Neural cell (in vitro differentiated cells): ENCODE data around the gene GTF3A. TPM values are rescaled to one million over a fixed set of nuclear protein-coding genes. Genes with fewer than 3 reads are reported as not detected.

Experiments used
- H2AFZ ChIP-seq: fragments of 200-600, 300-800 bp; sonication (generic), shearing (Covaris generic); 2 replicates; pipeline ENCODE4 v1.6.0; 2014; ENCODE audit warnings: low read depth, mild to moderate bottlenecking, antibody characterized with exemption, low read length, moderate library complexity
- H3F3A ChIP-seq: fragments of 200-600 bp; shearing (Covaris generic); 2 replicates; pipeline ENCODE4 v1.6.1; 2016; ENCODE audit warnings: mild to moderate bottlenecking, moderate library complexity, mixed read lengths, antibody characterized with exemption, low read length; ENCODE audit not compliant: insufficient read depth, poor library complexity, severe bottlenecking
- H3K27ac ChIP-seq: fragments of 200-600, 300-800 bp; sonication (generic), shearing (Covaris generic); 2 replicates; pipeline ENCODE4 v1.5.1; 2014; ENCODE audit warnings: mild to moderate bottlenecking, low read length, moderate library complexity
- H3K27me3 ChIP-seq: fragments of 300-800, 200-600 bp; sonication (generic), shearing (Covaris generic); 2 replicates; pipeline ENCODE4 v1.6.0; 2014; ENCODE audit warnings: mild to moderate bottlenecking, low read depth, low read length, moderate library complexity; ENCODE audit not compliant: insufficient read depth
- H3K36me3 ChIP-seq: fragments of 300-800, 200-600 bp; sonication (generic), shearing (Covaris generic); 2 replicates; pipeline ENCODE4 v1.5.1; 2014; ENCODE audit warnings: mild to moderate bottlenecking, antibody characterized with exemption, low read length, moderate library complexity; ENCODE audit not compliant: insufficient read depth
- H3K4me2 ChIP-seq: fragments of 300-800, 200-600 bp; sonication (generic), shearing (Covaris generic); 2 replicates; pipeline ENCODE4 v1.6.0; 2014; ENCODE audit warnings: mild to moderate bottlenecking, low read length
- H3K4me3 ChIP-seq: fragments of 300-800, 200-600 bp; sonication (generic), shearing (Covaris generic); 2 replicates; pipeline ENCODE4 v1.5.1; 2014; ENCODE audit warnings: mild to moderate bottlenecking, low read length, moderate library complexity
- H3K79me2 ChIP-seq: fragments of 200-600 bp; shearing (Covaris generic); replicated peaks from 2 replicates; pipeline ENCODE4 v1.6.0; 2014; ENCODE audit warnings: mild to moderate bottlenecking, low read length, moderate library complexity; ENCODE audit not compliant: insufficient read depth
- H3K9ac ChIP-seq: fragments of 300-800, 200-600 bp; sonication (generic), shearing (Covaris generic); 2 replicates; pipeline ENCODE4 v1.6.1; 2016; ENCODE audit warnings: mild to moderate bottlenecking, low read length, mixed read lengths
- H3K9me2 ChIP-seq: fragments of 200-600 bp; shearing (Covaris generic); 2 replicates; pipeline ENCODE4 v1.6.1; 2016; ENCODE audit warnings: mild to moderate bottlenecking, low read length, mixed read lengths; ENCODE audit not compliant: insufficient read depth
- H3K9me3 ChIP-seq: fragments of 200-600, 300-800 bp; sonication (generic), shearing (Covaris generic); 2 replicates; pipeline ENCODE4 v1.6.1; 2016; ENCODE audit warnings: mild to moderate bottlenecking, mixed run types, low read length, moderate library complexity, mixed read lengths
- H4K20me1 ChIP-seq: fragments of 200-600 bp; shearing (Covaris generic); 2 replicates; pipeline ENCODE4 v1.6.1; 2016; ENCODE audit warnings: mild to moderate bottlenecking, mixed run types; ENCODE audit not compliant: insufficient read depth
- EP300 ChIP-seq: fragments of 450-650 bp; conservative IDR thresholded peaks from 2 replicates; pipeline ENCODE4 v1.6.1; 2014; ENCODE audit warnings: antibody characterized with exemption, mild to moderate bottlenecking, moderate library complexity; ENCODE audit not compliant: poor library complexity, severe bottlenecking
- EZH2 ChIP-seq: fragments of 200-600, 300-800 bp; shearing (Covaris generic), sonication (generic); IDR thresholded peaks from 2 replicates; pipeline ENCODE4 v1.6.1; 2014; ENCODE audit warnings: antibody characterized with exemption, low read length, borderline replicate concordance, mild to moderate bottlenecking; ENCODE audit not compliant: insufficient read depth, poor library complexity, severe bottlenecking
- MXI1 ChIP-seq: fragments of 450-650 bp; conservative IDR thresholded peaks from 2 replicates; pipeline ENCODE4 v1.6.1; 2014; ENCODE audit warnings: antibody characterized with exemption, mild to moderate bottlenecking; ENCODE audit not compliant: poor library complexity, severe bottlenecking
- POLR2AphosphoS5 ChIP-seq: IDR thresholded peaks from 2 replicates; pipeline ENCODE4 v1.6.1; 2012
- RAD21 ChIP-seq: fragments of 450-650 bp; conservative IDR thresholded peaks from 2 replicates; pipeline ENCODE4 v1.6.1; 2014; ENCODE audit warnings: antibody characterized with exemption, mild to moderate bottlenecking, moderate library complexity
- SMC3 ChIP-seq: fragments of 450-650 bp; conservative IDR thresholded peaks from 2 replicates; pipeline ENCODE4 v1.6.1; 2014; ENCODE audit warnings: antibody characterized with exemption, mild to moderate bottlenecking, moderate library complexity; ENCODE audit not compliant: poor library complexity
- TAF1 ChIP-seq: IDR thresholded peaks from 2 replicates; pipeline ENCODE4 v1.6.1; 2012; ENCODE audit warnings: low read depth
- polyA plus RNA-seq: library from polyadenylated mRNA; depleted of rRNA; stranded (reverse); fragments of >200 nt; gene quantifications from 2 replicates; pipeline ENCODE4 v1.2.3, GENCODE V29; 2014
- TF ChIP-seq, protein P1 (sequence below): IDR thresholded peaks from 2 replicates; pipeline ENCODE4 v1.6.1; 2012; ENCODE audit warnings: borderline replicate concordance
- TF ChIP-seq, protein P2 (sequence below): fragments of 450-650 bp; IDR thresholded peaks from 2 replicates; pipeline ENCODE4 v1.5.1; 2014; ENCODE audit warnings: antibody characterized with exemption, mild to moderate bottlenecking, moderate library complexity; ENCODE audit not compliant: poor library complexity, severe bottlenecking

Gene GTF3A
- polyA plus RNA-seq, 1 donor from 2014 or later, result 104 TPM

DNA sequence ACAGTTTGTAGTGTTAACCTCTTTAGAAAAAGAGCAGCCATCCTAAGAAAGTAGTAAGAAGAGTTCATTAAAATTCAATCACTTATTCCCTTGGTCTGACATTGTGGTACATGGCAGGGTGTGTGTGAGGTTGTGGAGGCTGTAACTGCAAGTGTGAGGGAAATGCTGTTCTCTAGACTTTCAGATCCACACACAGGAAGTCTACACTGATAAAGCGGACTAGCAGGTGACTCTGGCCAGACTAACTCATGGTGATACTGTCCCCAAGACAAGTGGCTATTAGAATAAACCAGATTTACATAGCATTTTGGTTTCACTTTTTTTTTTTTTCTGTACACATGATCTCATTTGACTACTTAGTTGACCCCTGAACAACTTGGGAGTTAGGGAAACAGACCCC is 16.0 kb downstream of the GTF3A start:
- Histone ChIP-seq H3K27ac (no peak overlapping the region), H4K20me1 (no peaks in the 10 kb centered on the region), H3F3A (no peaks in the 10 kb centered on the region), H3K4me3 (no peak overlapping the region), H3K9ac (no peak overlapping the region), H3K79me2 (peaks cover 2% of the 10 kb centered on the region), H3K4me2 (no peak overlapping the region), H2AFZ (no peak overlapping the region), H3K9me3 (no peaks in the 10 kb centered on the region), H3K9me2 (no peaks in the 10 kb centered on the region), H3K27me3 (no peaks in the 10 kb centered on the region), H3K36me3 (no peaks in the 10 kb centered on the region)
- TF ChIP-seq TAF1, result no peak
- no peak for TF ChIP-seq SMC3
- TF ChIP-seq EZH2, result no peak
- TF ChIP-seq MXI1, result no peak
- no peak for TF ChIP-seq POLR2AphosphoS5
- TF ChIP-seq, protein P1, sequence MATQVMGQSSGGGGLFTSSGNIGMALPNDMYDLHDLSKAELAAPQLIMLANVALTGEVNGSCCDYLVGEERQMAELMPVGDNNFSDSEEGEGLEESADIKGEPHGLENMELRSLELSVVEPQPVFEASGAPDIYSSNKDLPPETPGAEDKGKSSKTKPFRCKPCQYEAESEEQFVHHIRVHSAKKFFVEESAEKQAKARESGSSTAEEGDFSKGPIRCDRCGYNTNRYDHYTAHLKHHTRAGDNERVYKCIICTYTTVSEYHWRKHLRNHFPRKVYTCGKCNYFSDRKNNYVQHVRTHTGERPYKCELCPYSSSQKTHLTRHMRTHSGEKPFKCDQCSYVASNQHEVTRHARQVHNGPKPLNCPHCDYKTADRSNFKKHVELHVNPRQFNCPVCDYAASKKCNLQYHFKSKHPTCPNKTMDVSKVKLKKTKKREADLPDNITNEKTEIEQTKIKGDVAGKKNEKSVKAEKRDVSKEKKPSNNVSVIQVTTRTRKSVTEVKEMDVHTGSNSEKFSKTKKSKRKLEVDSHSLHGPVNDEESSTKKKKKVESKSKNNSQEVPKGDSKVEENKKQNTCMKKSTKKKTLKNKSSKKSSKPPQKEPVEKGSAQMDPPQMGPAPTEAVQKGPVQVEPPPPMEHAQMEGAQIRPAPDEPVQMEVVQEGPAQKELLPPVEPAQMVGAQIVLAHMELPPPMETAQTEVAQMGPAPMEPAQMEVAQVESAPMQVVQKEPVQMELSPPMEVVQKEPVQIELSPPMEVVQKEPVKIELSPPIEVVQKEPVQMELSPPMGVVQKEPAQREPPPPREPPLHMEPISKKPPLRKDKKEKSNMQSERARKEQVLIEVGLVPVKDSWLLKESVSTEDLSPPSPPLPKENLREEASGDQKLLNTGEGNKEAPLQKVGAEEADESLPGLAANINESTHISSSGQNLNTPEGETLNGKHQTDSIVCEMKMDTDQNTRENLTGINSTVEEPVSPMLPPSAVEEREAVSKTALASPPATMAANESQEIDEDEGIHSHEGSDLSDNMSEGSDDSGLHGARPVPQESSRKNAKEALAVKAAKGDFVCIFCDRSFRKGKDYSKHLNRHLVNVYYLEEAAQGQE, result no peak
- no peak for TF ChIP-seq EP300
- TF ChIP-seq RAD21, result no peak
- TF ChIP-seq, protein P2, sequence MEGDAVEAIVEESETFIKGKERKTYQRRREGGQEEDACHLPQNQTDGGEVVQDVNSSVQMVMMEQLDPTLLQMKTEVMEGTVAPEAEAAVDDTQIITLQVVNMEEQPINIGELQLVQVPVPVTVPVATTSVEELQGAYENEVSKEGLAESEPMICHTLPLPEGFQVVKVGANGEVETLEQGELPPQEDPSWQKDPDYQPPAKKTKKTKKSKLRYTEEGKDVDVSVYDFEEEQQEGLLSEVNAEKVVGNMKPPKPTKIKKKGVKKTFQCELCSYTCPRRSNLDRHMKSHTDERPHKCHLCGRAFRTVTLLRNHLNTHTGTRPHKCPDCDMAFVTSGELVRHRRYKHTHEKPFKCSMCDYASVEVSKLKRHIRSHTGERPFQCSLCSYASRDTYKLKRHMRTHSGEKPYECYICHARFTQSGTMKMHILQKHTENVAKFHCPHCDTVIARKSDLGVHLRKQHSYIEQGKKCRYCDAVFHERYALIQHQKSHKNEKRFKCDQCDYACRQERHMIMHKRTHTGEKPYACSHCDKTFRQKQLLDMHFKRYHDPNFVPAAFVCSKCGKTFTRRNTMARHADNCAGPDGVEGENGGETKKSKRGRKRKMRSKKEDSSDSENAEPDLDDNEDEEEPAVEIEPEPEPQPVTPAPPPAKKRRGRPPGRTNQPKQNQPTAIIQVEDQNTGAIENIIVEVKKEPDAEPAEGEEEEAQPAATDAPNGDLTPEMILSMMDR, result no peak

DNA sequence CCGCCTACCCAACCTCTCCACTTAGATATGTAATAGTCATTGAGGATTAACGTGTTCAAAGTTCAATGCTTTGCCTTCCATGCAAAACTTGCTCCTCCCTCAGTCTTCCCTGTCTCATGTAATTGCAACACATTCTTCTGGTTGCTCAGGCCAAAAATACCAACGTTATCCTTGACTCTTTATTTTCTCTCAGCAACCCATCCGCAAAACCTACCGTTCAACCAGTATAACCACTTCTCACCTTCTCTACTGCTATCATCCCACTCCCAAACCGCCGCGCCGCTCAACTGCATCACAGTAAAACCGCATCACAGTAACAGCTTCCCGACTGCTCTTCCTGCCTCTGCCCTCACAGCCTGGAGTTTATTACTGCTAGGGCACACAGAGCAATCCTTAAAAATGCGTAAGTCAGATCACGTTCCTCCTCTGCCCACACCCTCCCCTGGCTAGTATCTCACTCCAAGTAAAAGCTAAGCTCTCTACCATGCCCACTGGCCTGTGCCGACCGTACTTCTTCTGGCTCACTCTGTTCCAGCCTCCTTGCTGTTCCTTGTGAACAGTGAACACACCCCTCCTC is 17.7 kb downstream of the GTF3A start:
- no peak overlapping the region for H3K27ac ChIP-seq
- no peaks in the 10 kb centered on the region for H3K36me3 ChIP-seq
- peaks cover 9% of the 10 kb centered on the region for H3K79me2 ChIP-seq
- no peak overlapping the region for H3K4me2 ChIP-seq
- no peaks in the 10 kb centered on the region for H3F3A ChIP-seq
- H4K20me1 ChIP-seq, result no peaks in the 10 kb centered on the region
- H2AFZ ChIP-seq, result no peak overlapping the region
- H3K9me2 ChIP-seq, result no peaks in the 10 kb centered on the region
- H3K9ac ChIP-seq, result no peak overlapping the region
- no peaks in the 10 kb centered on the region for H3K27me3 ChIP-seq
- TF ChIP-seq EZH2, result no peak
- TF ChIP-seq, protein P2, result no peak
- H3K4me3 ChIP-seq, result no peak overlapping the region
- H3K9me3 ChIP-seq, result no peaks in the 10 kb centered on the region
